T-helper 2 cell treated with Interferon-gamma antibody and Interleukin-4, amounts not matched to agents 5 μg/mL and 100 μg/mL, for 36 hours (primary cell): Measurements from ENCODE around the gene AOPEP.

Source experiments
- DNase-seq: peaks from one replicate; pipeline ENCODE4 v3.0.0; 2021; ENCODE audit warnings: low spot score
- H3K27ac Mint-ChIP-seq: one replicate; pipeline ENCODE4 v1.8.0; 2021; ENCODE audit warnings: mild to moderate bottlenecking, mixed read lengths
- H3K27me3 Mint-ChIP-seq: one replicate; pipeline ENCODE4 v1.8.0; 2021; ENCODE audit warnings: low read depth, mixed read lengths
- H3K36me3 Mint-ChIP-seq: one replicate; pipeline ENCODE4 v1.8.0; 2021; ENCODE audit warnings: low read depth, mixed read lengths
- H3K4me1 Mint-ChIP-seq: one replicate; pipeline ENCODE4 v1.8.0; 2021; ENCODE audit warnings: low read depth, mixed read lengths
- H3K4me3 Mint-ChIP-seq: one replicate; pipeline ENCODE4 v1.8.0; 2022; ENCODE audit warnings: mild to moderate bottlenecking, moderate library complexity, mixed read lengths
- H3K9me3 Mint-ChIP-seq: one replicate; pipeline ENCODE4 v1.8.0; 2021; ENCODE audit warnings: mixed read lengths

The AOPEP gene

GRCh38 chr9:95086564-95086955, 360.1 kb downstream of the AOPEP start:
- Mint-ChIP-seq H3K4me3 (no peak overlapping the region), H3K9me3 (no peaks in the 10 kb centered on the region), H3K4me1 (no peaks in the 10 kb centered on the region), H3K27ac (no peak overlapping the region), H3K36me3 (no peaks in the 10 kb centered on the region), H3K27me3 (no peaks in the 10 kb centered on the region)
- DNase-seq: no peak

GRCh38 chr9:95087659-95088242, 361.3 kb downstream of the AOPEP start:
- no peak for DNase-seq
- H3K9me3 Mint-ChIP-seq: no peaks in the 10 kb centered on the region
- no peaks in the 10 kb centered on the region for H3K36me3 Mint-ChIP-seq
- no peaks in the 10 kb centered on the region for H3K27me3 Mint-ChIP-seq
- peaks cover 4% of the 10 kb centered on the region for H3K4me1 Mint-ChIP-seq
- H3K4me3 Mint-ChIP-seq: no peak overlapping the region
- H3K27ac Mint-ChIP-seq: no peak overlapping the region

- Mint-ChIP-seq H3K36me3 (no peaks in the 10 kb centered on the region), H3K27ac (no peak overlapping the region), H3K4me3 (no peak overlapping the region), H3K9me3 (no peaks in the 10 kb centered on the region), H3K4me1 (peaks cover 6% of the 10 kb centered on the region), H3K27me3 (no peaks in the 10 kb centered on the region)
- no peak for DNase-seq
These were observed 362.1 kb downstream of the AOPEP start for GRCh38 chr9:95088421-95089161.

DNA sequence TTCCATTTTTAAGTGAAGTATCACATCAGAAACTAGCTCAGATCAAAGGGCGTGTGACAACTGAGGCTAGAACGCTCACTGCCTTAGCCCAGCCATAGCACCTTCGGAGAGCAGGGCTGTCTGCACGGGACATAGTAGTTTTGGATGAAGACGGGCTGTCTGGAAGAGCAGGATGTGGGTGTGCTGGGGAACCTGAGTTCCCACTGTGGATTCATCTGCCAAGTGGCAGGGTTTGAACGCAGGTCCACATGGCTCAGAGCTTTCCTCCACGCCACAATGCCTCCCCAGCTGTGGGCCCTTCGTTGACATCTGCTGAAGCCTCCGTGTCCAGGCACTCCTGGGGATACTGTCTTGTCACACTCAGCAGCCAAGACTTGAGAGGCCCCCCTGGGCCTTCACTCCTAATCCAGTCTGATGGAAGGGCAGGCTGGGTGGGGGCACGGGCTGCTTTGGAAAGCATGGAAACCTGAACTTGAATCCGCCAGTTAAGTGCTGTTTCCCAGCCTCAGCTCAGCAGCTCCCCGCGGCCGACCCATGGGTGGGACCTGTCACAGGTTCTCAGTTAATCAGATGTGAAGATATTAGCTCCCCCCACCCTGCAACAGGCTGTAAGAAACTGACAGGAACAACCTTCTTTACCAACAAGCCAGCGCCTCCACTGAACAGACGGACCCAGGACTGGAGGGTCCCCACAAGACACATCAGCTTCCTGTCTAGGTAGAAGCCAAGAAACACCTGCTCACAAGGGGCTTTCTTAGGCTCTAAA, 362.9 kb downstream of the AOPEP start:
- no peaks in the 10 kb centered on the region for H3K36me3 Mint-ChIP-seq
- no peaks in the 10 kb centered on the region for H3K27me3 Mint-ChIP-seq
- H3K4me1 Mint-ChIP-seq: peaks cover 8% of the 10 kb centered on the region
- DNase-seq: no peak
- no peak overlapping the region for H3K4me3 Mint-ChIP-seq
- H3K9me3 Mint-ChIP-seq: no peaks in the 10 kb centered on the region
- H3K27ac Mint-ChIP-seq: no peak overlapping the region

DNA sequence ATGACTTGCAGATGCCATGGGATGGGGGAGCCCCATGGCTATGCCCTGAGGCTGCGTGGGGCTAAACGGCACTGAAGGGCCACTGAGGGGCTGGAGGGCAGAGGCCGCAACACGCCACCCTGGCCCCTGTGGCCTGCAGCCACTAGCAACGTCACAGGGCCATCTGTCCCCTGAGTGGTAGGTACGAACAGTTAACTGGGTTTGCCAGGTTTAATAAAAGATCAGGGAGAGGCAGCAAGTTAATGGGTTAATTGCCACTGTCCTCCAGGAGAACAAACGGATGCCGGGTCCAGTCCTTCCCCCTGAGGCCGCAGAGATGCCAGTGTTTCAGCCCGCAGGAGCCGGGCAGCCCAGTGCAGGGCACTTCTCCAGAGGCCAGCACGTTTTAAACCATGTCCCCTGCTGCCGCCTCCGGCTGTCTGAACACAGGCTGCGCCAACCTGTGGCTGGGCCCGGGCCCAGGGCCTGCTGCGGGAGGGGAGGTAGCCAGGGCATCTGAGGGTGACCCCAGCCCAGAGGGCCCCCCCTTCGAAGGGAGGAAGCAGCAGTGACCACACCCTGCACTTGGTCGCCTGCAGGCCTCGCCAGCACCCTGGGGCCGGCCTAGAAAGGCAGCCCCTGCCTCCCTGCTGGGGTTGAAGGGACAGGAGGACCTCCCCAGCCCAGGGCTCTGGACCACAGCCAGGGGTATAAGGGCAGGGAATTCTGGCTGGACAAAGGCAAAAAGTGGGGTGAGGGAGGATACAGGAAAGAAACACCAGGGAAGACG, 363.7 kb downstream of the AOPEP start:
- no peaks in the 10 kb centered on the region for H3K36me3 Mint-ChIP-seq

DNA sequence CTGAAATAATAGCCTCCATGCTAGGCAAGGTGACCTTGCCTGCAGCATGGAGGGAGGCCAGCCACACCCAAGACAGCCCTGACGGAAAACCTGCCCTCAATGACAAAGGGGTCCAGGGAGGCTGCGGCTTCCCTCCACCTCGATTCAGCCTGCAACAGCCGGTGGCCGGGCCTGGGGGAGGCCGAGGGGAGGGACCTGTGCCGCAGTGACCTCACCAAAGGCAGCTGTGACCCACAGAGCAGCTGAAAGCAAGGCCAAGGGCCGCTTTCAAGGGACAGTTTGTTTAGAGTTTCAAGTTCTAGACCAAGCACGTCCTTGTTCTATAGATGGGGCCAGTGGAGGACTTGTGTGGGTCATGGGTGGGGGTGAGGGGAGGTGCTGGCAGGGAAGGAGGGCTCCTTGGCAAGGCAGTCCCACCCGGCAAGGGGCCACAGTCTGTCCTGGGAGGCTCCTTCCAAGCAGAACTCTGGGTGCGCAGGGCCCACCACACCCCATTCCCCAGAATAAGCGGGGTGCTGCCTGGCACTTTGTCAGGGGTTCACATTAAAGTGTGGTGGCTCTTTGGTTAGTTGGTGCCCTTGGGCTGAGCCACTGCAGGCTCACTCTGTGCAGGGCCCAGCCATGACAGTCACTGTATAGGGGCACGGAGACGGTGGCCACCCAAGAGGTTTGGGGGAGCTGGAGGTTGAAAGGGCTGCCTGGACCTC, 364.5 kb downstream of the AOPEP start:
- no peaks in the 10 kb centered on the region for H3K9me3 Mint-ChIP-seq
- no peaks in the 10 kb centered on the region for H3K36me3 Mint-ChIP-seq
- peaks cover 8% of the 10 kb centered on the region for H3K4me1 Mint-ChIP-seq
- H3K27me3 Mint-ChIP-seq: no peaks in the 10 kb centered on the region
- H3K27ac Mint-ChIP-seq: no peak overlapping the region
- H3K4me3 Mint-ChIP-seq: no peak overlapping the region
- DNase-seq: no peak

More for the DNA sequence above, 363.7 kb downstream of the AOPEP start:
- Mint-ChIP-seq H3K27ac (no peak overlapping the region), H3K4me1 (peaks cover 8% of the 10 kb centered on the region), H3K4me3 (no peak overlapping the region), H3K9me3 (no peaks in the 10 kb centered on the region), H3K27me3 (no peaks in the 10 kb centered on the region)
- no peak for DNase-seq

- no peak for DNase-seq
- H3K4me1 Mint-ChIP-seq: peaks cover 8% of the 10 kb centered on the region
- H3K27me3 Mint-ChIP-seq: no peaks in the 10 kb centered on the region
- H3K36me3 Mint-ChIP-seq: no peaks in the 10 kb centered on the region
- no peaks in the 10 kb centered on the region for H3K9me3 Mint-ChIP-seq
- no peak overlapping the region for H3K27ac Mint-ChIP-seq
- no peak overlapping the region for H3K4me3 Mint-ChIP-seq
These were observed 365.2 kb downstream of the AOPEP start for GRCh38 chr9:95091601-95092261.

DNA sequence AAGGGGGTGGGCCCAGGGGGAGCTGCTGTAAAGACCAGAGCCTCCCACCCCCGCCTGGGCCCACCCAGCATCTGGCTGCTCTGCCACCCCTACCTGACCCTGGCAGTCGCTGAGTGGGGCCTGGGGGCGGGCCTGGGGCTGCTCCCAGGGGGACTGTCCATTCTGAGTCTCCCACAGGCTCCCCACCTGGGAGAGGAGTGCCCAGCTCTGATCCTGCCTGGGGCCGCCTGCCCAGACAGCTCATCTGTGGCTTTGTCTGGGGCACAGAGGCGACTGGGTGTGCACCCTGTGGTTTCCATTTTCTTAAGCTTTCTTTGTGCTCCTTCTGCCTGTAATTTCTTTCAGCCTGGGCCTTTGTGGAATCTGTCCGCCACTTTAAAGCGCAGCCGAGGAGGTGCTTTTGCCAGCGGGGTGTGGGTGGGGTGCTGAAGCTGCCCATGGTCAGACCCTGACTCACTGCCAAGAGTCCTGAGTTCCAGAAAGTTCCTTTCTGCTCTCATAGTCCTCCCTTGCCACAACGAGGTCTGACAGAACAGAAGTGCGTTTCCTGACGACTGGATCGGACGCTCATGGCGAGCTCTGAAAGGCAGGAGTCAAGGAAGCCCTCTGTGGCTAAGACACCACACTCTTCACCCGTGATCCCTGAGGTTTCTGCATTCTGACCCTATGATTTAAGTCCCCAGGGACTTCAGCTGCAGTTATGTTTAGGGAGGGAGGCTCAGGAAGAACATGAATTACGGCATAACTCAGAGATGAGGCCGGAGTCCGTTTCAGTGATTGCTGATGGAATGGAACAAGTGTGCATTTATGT, 366.0 kb downstream of the AOPEP start:
- Mint-ChIP-seq H3K27me3 (no peaks in the 10 kb centered on the region), H3K27ac (no peak overlapping the region), H3K4me3 (no peak overlapping the region), H3K4me1 (peaks cover 8% of the 10 kb centered on the region), H3K9me3 (no peaks in the 10 kb centered on the region), H3K36me3 (no peaks in the 10 kb centered on the region)
- no peak for DNase-seq

- no peaks in the 10 kb centered on the region for H3K9me3 Mint-ChIP-seq
- H3K4me3 Mint-ChIP-seq: no peak overlapping the region
- H3K36me3 Mint-ChIP-seq: no peaks in the 10 kb centered on the region
- H3K27ac Mint-ChIP-seq: no peak overlapping the region
- DNase-seq: no peak
- H3K27me3 Mint-ChIP-seq: no peaks in the 10 kb centered on the region
- H3K4me1 Mint-ChIP-seq: peaks cover 8% of the 10 kb centered on the region
These were observed 367.1 kb downstream of the AOPEP start for GRCh38 chr9:95093586-95093985.

DNA sequence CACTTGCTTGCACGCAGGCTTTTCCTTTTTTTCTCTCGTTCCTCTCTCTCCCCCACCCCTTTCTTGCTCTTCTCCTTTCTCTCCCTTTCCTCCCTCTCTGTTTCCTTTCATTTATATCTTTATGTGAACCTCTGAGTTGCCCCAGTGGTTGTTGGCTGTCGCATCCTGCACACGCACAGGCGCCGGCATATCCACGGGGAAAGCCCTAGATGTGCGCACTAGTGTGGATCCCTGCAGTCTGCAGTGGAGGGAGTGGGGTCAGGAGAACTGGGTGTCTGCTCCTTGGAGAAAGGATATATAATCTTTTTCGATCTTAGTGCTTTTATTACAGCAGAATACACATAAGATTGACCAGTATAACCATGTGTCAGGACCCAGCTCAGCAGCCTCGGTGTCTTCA, 367.5 kb downstream of the AOPEP start:
- H3K27me3 Mint-ChIP-seq: no peaks in the 10 kb centered on the region
- H3K27ac Mint-ChIP-seq: no peak overlapping the region
- H3K4me1 Mint-ChIP-seq: peaks cover 8% of the 10 kb centered on the region
- H3K36me3 Mint-ChIP-seq: no peaks in the 10 kb centered on the region
- no peak overlapping the region for H3K4me3 Mint-ChIP-seq
- DNase-seq: no peak
- H3K9me3 Mint-ChIP-seq: no peaks in the 10 kb centered on the region

DNA sequence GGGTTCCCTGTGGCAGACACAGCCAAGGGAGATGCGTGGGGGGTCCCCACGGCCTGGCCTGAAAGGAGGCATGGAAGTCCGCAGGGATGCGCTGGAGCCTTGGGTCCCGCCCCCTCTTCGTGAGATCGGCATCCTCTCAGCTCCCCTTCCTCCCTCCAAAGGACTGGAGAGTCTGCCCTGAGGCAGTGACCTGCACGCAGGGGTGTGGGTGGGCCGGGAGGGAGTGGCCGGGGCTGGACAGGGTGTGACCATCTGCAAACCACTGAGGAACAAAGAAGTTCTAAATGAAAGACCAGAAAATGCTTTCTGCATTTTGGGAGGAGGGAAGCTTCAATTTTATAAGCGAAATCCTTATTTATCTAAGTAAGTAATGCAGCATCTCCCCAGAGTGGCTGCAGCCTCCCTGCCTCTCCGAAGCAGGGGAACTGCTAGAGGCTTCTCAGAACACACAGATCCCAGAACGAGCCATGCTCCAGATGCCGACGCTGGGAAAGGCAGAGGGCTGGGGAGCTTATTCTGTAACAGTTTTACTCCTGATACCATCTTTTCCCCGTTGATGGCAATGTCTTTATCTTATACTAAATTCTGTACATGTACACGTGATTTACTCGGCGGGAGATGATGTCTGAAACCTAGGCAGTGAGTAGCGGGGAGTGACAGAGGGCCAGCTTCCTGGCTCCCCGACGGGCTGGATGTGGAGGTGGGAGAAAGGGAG, 369.3 kb downstream of the AOPEP start:
- Mint-ChIP-seq H3K9me3 (no peaks in the 10 kb centered on the region), H3K36me3 (no peaks in the 10 kb centered on the region), H3K27me3 (no peaks in the 10 kb centered on the region)

GRCh38 chr9:95096381-95096780, 369.9 kb downstream of the AOPEP start:
- Mint-ChIP-seq H3K36me3 (no peaks in the 10 kb centered on the region), H3K4me3 (no peak overlapping the region), H3K27me3 (no peaks in the 10 kb centered on the region), H3K9me3 (no peaks in the 10 kb centered on the region), H3K27ac (no peak overlapping the region), H3K4me1 (peaks cover 8% of the 10 kb centered on the region)
- DNase-seq: no peak

More for the DNA sequence above, 369.3 kb downstream of the AOPEP start:
- no peak for DNase-seq
- H3K27ac Mint-ChIP-seq: no peak overlapping the region
- peaks cover 8% of the 10 kb centered on the region for H3K4me1 Mint-ChIP-seq
- H3K4me3 Mint-ChIP-seq: no peak overlapping the region
